Retinal pigment epithelial cell (primary cell): ENCODE results near the gene PAXX.

Experiments
- DNase-seq: peaks from one replicate; pipeline ENCODE4 v3.0.0-alpha.2; 2010; ENCODE audit warnings: low read depth
- H3K4me3 ChIP-seq: 2 replicates; pipeline ENCODE4 v1.5.1; 2011; ENCODE audit warnings: mild to moderate bottlenecking, low read length, control low read depth, moderate library complexity
- CTCF ChIP-seq: conservative IDR thresholded peaks from 2 replicates; pipeline ENCODE4 v1.5.1; 2011; ENCODE audit warnings: low read depth, low read length, control low read depth, inconsistent platforms

PAXX gene

GRCh38 chr9:136946228-136947027 lies 45.8 kb upstream of the PAXX start:
- H3K4me3 ChIP-seq: no peak overlapping the region
- DNase-seq: no peak
- no peak for TF ChIP-seq CTCF

GRCh38 chr9:136947028-136947891 lies 45.0 kb upstream of the PAXX start:
- no peak for DNase-seq
- TF ChIP-seq CTCF: no peak

GRCh38 chr9:136947955-136948510 lies 44.2 kb upstream of the PAXX start:
- no peak for DNase-seq
- peak; percentile 61 for TF ChIP-seq CTCF
- no peak overlapping the region for H3K4me3 ChIP-seq

More at GRCh38 chr9:136947028-136947891, 45.0 kb upstream of the PAXX start:
- no peak overlapping the region for H3K4me3 ChIP-seq

GRCh38 chr9:136949239-136949816 lies 42.9 kb upstream of the PAXX start:
- H3K4me3 ChIP-seq: peak overlapping the region; percentile 53
- no peak for DNase-seq
- no peak for TF ChIP-seq CTCF

GRCh38 chr9:136949817-136950655 lies 42.2 kb upstream of the PAXX start:
- peak; percentile 71 for DNase-seq
- TF ChIP-seq CTCF: no peak
- peak overlapping the region; percentile 53 for H3K4me3 ChIP-seq

- DNase-seq: no peak
- TF ChIP-seq CTCF: no peak
- H3K4me3 ChIP-seq: peak overlapping the region; percentile 53
Measured at GRCh38 chr9:136950656-136951276, 41.5 kb upstream of the PAXX start.
